SK-N-DZ (cell line): ENCODE results near the gene DYNC1LI1.

Source experiments
- DNase-seq: peaks from one replicate; pipeline ENCODE4 v3.0.0-alpha.2; 2015; ENCODE audit warnings: low spot score
- small RNA-seq, 2 experiments: library from RNA; depleted of rRNA; stranded (forward); fragments of <200 nt; gene quantifications; one replicate each; pipeline ENCODE3, GENCODE V24; 2014

DYNC1LI1 gene

DNA sequence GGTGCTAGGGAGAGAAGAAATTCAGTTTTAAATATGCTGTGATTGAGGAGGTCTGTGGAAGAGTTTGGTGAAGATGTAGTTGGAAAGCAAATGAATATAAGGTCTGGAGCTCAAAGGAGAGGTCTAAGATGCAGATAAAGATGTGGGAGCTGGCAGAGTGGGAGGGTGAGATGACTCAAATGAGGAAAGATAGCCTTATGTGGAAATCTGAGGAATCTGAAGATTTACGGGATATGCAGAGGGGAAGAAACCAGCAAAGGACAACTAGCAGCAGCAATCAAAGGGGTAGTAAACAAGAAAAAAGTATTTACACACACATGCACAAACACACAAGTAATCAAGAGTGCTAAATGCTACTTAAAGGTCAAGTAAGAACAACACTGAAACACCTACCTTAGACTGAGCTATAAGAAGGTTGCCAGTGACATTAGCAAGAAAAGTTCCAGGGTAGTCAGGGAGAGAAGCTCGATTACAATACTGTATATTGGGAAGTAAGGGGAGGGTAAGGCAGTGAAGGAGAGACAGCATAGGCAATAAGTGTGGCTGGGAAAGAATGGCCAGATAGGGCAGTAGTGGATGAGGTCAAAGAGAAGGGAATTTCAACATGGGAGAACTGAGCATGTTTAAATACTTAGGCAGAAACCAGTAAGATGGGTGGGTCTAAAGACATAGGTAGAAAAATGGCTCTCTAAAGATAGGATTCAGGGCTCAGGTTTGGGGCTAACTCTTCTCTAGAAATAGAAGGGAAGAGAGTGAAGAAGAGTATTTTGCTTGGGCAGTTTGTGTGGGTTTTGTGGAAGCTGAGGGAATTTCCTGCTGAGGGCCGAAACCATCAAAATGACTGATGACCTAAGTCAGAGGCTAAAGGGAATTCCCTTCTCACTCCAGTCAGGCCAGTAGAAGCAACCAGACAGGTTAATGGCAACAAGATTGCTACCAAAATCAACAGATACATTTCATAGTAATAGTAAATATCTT, 76.9 kb downstream of the DYNC1LI1 start:
- DNase-seq, result no peak

DNA sequence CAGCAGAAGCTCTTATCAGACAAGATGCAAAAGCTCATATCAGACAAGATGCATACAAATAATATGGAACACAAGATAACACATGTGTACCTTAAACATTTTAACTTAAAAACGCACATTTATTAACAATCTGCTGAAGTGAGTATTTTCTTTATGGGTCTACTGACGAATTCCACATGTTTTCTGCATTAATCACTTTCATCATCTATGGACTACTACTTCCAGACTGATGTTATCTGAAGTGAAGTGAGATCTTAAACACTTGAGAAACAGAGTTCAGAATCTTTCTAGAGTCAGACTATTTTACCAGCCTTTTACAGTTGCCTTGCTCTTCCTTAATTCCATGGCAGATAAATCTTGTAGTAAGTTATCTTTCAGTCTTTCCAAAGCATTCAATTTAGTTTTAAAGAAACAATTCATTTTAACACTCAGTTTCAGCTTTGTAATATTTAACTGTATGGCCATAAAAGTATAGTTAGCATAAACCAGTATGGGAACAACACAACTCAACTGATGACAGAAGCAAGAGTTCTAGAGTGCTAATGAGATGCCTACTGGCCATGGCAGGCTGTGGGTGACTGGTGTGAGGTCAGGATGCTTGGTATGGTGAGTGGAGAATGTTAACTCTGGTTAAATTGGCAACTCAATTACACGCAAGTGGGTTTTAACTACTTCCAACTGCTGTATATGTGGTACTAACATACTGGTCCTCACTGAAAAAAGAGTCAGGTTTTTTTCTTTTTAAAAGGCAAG, 77.8 kb downstream of the DYNC1LI1 start:
- DNase-seq, result no peak

DNA sequence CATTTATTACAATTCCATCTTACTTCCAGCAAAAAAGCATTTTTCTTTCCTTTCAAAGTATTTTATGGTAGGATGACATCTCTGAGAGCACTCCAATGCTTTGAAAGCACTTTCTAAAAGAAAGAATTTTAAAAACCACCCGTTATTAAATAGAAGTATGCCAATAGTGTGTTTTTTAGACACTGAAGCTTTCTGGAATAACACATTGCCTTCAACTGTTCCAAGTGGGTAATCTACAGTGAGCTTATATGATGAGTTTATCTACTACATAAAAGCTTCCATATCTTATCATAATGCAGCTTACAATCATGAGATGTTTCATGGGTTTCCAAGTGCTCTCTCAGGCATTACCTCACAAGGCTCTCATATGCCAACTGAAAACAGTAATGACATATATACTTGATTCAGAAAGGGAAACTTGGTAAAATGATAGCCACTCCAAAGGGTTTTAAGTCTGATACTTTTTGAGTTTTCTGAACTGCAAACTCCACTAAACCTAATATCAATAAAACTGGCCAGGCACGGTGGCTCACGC, 82.1 kb downstream of the DYNC1LI1 start:
- no peak for DNase-seq

DNA sequence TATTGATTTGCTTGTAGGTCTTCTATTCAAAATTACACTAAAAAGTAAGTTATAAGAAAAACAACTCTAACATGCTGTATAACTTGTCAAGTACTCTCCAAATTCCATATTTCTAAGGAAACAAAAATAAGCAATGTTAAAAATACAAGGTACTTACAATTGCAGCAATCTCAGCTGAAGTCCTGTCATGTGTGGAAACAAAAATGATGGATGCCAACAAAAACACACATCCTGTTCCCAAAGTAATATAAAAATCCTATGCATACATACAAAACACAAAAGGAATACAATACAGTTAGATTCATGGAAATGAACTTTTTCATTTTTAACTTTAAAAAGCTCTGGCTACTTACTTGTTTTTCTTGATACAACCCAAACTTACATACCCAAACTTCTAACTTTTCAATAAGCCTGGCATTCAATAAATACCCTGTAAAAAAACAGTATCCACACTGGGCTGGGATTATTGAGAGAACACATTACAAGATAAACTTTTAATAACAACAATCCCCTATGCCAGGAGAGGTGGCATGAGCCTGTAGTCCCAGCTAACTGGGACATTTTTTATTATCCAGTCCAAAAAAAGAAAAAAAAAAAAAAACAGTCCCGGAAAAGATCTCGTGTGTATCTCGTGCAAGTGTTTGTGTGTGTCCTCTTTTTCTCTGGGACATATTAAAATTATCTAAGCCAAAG, 82.7 kb downstream of the DYNC1LI1 start:
- DNase-seq, result no peak

DNA sequence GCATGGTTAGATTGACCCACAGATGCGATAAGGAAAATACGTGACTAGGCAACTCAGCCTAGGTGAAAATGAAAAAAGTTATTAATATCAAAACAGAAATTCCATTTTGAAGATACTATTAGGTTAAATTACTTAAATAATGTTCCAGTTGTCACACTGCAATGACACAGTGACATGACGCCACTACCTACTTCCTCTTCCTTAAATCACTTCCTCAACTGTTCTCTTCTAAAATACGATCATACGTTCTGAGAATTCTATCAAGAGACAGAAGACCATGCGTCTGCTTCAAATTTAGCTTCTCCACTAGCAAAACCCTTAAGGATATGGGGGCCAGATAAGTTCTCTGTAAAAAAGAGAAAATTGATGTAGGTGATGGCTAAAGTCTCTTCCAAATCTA, 86.2 kb downstream of the DYNC1LI1 start:
- DNase-seq, result no peak

DNA sequence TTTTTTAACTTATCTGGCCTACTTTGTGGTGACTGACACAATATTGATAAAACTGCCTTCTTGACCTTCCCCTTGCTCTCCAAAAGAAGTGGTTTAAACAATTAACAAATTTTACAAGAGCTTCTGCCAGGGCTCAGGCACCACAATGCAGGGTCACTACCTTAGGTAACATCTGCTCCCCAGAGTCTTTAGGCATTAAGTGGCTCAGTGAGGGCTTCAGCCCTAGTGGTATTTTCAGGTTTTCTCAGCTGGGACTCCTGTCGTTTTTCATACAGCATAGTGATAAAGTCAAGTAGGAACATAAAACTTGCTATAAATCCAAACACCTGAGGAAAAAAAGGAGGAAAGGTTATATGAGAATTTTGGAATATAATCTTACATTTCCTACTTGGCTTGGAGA, 86.9 kb downstream of the DYNC1LI1 start:
- no peak for DNase-seq

DNA sequence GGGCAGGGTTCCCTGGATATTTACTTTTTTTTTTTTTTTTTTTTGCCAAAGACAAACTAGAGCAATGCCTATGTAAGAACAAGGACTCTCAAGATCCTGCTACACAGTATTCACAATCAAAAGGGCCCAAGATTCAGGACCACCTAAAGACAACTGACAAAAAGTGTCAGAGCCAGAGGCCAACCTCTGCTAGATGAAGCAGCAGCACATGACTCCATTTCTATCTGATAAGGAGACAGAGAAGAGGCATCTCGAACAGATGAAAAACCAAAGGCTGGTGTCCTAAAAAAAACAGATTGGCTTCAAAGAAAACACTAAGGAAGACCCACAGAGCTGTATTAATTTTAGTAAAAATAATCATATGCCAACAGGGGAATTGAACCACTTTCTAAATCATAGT, 88.0 kb downstream of the DYNC1LI1 start:
- DNase-seq, result no peak

DNA sequence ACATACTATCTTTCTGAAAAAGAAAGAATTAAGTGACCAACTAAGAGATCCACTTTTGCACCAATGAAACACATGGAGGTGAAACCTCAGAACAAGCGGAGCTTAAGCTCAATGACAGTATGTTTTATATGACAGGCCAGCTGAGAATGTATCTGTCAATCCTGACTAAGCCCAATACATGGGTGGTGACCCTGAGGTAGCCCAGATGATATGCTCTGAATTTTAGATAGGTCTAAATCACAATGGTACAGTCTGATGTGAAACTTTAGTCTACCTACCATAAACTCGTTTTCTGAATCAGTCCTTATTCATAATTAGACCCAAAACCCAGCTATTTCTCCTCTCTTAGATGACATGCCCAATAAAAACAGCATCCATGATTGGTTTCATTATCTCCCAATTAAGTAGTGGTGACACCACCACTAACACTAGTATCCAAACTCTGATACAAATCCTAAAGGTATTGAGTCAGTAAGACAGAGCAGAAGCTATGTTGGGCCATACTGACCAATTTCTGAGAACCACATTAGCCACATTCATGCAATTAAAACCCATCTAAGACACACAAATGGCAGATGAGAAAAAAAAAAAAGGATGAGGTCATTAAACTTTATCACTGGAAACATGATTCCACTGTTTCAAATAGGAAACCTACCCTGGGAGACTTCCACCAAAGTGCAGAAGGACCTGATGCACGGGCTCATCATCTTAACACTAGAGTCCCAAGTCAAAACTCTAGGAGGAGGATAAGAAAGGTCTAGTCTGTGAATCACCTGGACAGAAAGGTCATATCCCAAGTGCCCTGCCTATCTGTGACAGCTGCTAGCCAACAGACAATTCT, 88.6 kb downstream of the DYNC1LI1 start:
- no peak for DNase-seq

DNA sequence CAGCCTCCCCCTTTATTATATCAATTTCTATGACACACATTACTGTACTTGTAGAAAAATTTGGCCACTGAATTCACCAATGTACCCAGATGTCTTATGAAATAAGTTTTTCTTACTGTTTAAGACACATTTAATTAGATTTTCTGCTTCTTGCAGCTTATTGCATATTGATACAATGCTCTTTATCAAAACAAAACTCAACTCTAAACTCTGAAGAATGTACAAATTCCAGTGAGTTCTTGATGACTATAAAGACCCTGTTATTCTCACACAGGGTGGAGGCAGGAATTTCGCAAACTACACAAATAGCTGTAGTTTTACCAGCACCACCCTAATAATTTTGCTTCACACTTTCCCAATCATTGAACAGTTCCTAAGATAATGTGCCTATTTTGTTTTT, 90.1 kb downstream of the DYNC1LI1 start:
- no peak for DNase-seq

Small RNA genes within 50 kb of the gene (small RNA-seq; reads per million reads assigned to genes)
- 0 to 0.09 reads per million in 2 experiments for gene MIR548AY
